ENCODE measurements around the gene EXOC5.

The EXOC5 gene

DNA sequence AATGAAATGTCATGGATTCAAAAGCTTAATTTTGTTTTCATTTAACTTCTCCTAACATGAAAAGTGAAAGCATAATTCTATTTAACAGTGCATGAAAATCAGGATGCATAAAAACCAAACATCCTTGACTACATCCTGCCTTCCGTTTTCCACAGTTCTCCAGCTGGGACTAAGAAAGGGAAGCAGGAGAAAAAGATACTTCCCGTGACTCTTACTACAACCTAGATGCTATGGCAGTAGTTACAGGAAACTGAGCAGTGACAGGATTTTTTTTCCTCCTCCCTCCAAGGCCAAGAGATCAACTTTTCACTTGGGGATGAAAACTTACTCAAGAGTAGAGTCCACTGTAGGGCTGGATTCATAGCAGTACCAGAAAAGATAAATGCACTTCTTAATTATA lies 2.6 kb downstream of the EXOC5 start:
- TF ChIP-seq NFIC (IDR thresholded peaks at IDR 0.05) (no peak), EP300 (IDR thresholded peaks at IDR 0.05; ENCODE audit: borderline replicate concordance) (no peak), USF1 (IDR thresholded peaks at IDR 0.05) (no peak), REST (IDR thresholded peaks at IDR 0.05; ENCODE audit: low read depth) (no peak)
- TF ChIP-seq, protein P1, sequence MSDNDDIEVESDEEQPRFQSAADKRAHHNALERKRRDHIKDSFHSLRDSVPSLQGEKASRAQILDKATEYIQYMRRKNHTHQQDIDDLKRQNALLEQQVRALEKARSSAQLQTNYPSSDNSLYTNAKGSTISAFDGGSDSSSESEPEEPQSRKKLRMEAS (IDR thresholded peaks at IDR 0.05): no peak

GRCh38 chr14:57262117-57262516 lies 6.6 kb downstream of the EXOC5 start:
- TF ChIP-seq RAD21 (IDR thresholded peaks at IDR 0.05; ENCODE audit: low read depth) (no peak), TAF1 (IDR thresholded peaks at IDR 0.05; ENCODE audit: low read depth) (no peak), EGR1 (IDR thresholded peaks at IDR 0.05) (no peak)

DNA sequence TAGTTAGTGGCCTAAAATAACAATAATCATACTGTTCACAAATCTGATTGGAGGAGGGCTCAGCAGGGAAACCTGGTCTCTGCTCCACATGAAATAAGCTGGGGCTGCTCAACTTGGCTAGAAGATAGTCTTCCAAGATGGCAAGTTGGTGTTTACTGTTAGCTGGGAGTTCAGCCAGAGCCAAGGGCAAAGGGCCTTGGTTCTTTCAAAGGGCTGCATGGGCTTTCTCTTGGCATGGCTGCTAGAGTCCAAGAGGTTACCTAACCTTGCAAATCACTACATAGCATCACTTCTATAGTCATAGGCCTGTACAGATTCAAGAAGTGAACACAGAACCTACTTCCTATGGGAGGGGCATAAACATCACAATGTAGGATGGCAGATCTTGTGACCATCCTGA lies 7.1 kb downstream of the EXOC5 start:
- no peak for TF ChIP-seq TAF1 (IDR thresholded peaks at IDR 0.05; ENCODE audit: low read depth)
- TF ChIP-seq EGR1 (IDR thresholded peaks at IDR 0.05): no peak
- no peak for TF ChIP-seq ZBTB7A (IDR thresholded peaks at IDR 0.05; ENCODE audit: low read depth)
- TF ChIP-seq YY1 (IDR thresholded peaks at IDR 0.05; ENCODE audit: low read depth): no peak
- TF ChIP-seq EP300 (IDR thresholded peaks at IDR 0.05; ENCODE audit: borderline replicate concordance): no peak
- TF ChIP-seq NFIC (IDR thresholded peaks at IDR 0.05): no peak

DNA sequence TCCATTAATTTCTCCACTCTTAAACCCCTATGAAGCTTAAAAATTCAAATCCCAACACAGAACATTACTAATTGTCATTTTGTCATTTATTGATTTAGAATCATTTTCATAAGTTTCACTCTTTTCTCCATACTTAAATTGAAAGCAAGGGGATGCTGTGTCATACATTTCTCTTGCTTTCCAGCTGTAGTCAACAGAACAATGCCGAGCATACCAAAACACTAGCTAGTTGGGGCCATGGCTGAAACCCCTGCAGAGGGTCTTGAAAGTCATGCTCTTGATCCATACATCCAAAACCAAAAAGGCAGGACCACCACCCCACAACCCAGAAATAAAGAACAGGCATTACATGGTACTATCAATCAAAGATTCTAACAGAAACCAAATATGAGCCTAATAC lies 9.0 kb downstream of the EXOC5 start:
- TF ChIP-seq, protein P1 (IDR thresholded peaks at IDR 0.05): no peak
- no peak for TF ChIP-seq FOXM1 (IDR thresholded peaks at IDR 0.05; ENCODE audit: borderline replicate concordance, low read depth)
- TF ChIP-seq TEAD4 (IDR thresholded peaks at IDR 0.05): no peak
- TF ChIP-seq NFIC (IDR thresholded peaks at IDR 0.05): no peak
- no peak for TF ChIP-seq EP300 (IDR thresholded peaks at IDR 0.05; ENCODE audit: borderline replicate concordance)
- no peak for TF ChIP-seq ZBTB7A (IDR thresholded peaks at IDR 0.05; ENCODE audit: low read depth)
- TF ChIP-seq YY1 (IDR thresholded peaks at IDR 0.05; ENCODE audit: low read depth): no peak
- TF ChIP-seq RAD21 (IDR thresholded peaks at IDR 0.05; ENCODE audit: low read depth): no peak
- TF ChIP-seq TAF1 (IDR thresholded peaks at IDR 0.05; ENCODE audit: low read depth): no peak
- no peak for TF ChIP-seq REST (IDR thresholded peaks at IDR 0.05; ENCODE audit: low read depth)
- no peak for TF ChIP-seq EGR1 (IDR thresholded peaks at IDR 0.05)
- TF ChIP-seq TCF12 (IDR thresholded peaks at IDR 0.05; ENCODE audit: low read depth): no peak
- TF ChIP-seq CREB1 (IDR thresholded peaks at IDR 0.05; ENCODE audit: low read depth): no peak
- no peak for TF ChIP-seq CEBPB (IDR thresholded peaks at IDR 0.05)
- no peak for TF ChIP-seq USF1 (IDR thresholded peaks at IDR 0.05)

- TF ChIP-seq ZBTB7A (IDR thresholded peaks at IDR 0.05; ENCODE audit: low read depth) (no peak), TAF1 (IDR thresholded peaks at IDR 0.05; ENCODE audit: low read depth) (no peak), EGR1 (IDR thresholded peaks at IDR 0.05) (no peak), TEAD4 (IDR thresholded peaks at IDR 0.05) (no peak), USF1 (IDR thresholded peaks at IDR 0.05) (no peak), CREB1 (IDR thresholded peaks at IDR 0.05; ENCODE audit: low read depth) (no peak), RAD21 (IDR thresholded peaks at IDR 0.05; ENCODE audit: low read depth) (no peak), YY1 (IDR thresholded peaks at IDR 0.05; ENCODE audit: low read depth) (no peak), REST (IDR thresholded peaks at IDR 0.05; ENCODE audit: low read depth) (no peak), EP300 (IDR thresholded peaks at IDR 0.05; ENCODE audit: borderline replicate concordance) (no peak), TCF12 (IDR thresholded peaks at IDR 0.05; ENCODE audit: low read depth) (no peak), NFIC (IDR thresholded peaks at IDR 0.05) (no peak), FOXM1 (IDR thresholded peaks at IDR 0.05; ENCODE audit: borderline replicate concordance, low read depth) (no peak), CEBPB (IDR thresholded peaks at IDR 0.05) (no peak)
- TF ChIP-seq, protein P1 (IDR thresholded peaks at IDR 0.05): no peak
Measured at GRCh38 chr14:57254884-57255283, 13.8 kb downstream of the EXOC5 start.

Measured in Ishikawa (cell line).